B cell (primary cell): Measurements from ENCODE around the gene CACNB4. TPM values are rescaled to one million over a fixed set of nuclear protein-coding genes. Genes with fewer than 3 reads are reported as not detected.

ENCODE experiments used
- ATAC-seq: fragments of 200-7000 bp; cut with Tn5 transposase; one replicate; pipeline ENCODE4 v1.10.0; 2021; ENCODE audit warnings: low read depth, mild to moderate bottlenecking, moderate number of reproducible peaks, moderate library complexity
- CTCF ChIA-PET: fragments of 350-600 bp; sonication (Branson Sonifier 250); formaldehyde crosslinking; loops from one replicate; lab custom pipeline; 2021; ENCODE audit warnings: antibody characterized with exemption, inconsistent platforms; lab: Charles Lee
- POLR2A ChIA-PET: fragments of 350-600 bp; sonication (Branson Sonifier 250); formaldehyde crosslinking; loops from one replicate; lab custom pipeline; 2021; ENCODE audit warnings: antibody characterized with exemption; lab: Charles Lee
- DNase-seq: peaks from one replicate; pipeline ENCODE4 v3.0.0; 2013
- H2AFZ ChIP-seq: 2 replicates; pipeline ENCODE4 v1.6.1; 2012; ENCODE audit warnings: mild to moderate bottlenecking, low read depth, low read length; ENCODE audit not compliant: insufficient read depth, poor library complexity, severe bottlenecking
- H3K27ac ChIP-seq, 2 donors: 1 replicate in 1 of 2; 2 replicates in 1 of 2; pipeline ENCODE4 v1.5.1; 2012 to 2013; ENCODE audit warnings: low read length in 2 of 2, mild to moderate bottlenecking in 2 of 2, moderate library complexity in 1 of 2
- H3K27me3 ChIP-seq, 4 experiments: fragments of 200-600 bp in 1 of 4; sonication (generic) in 1 of 4; replicated peaks in 1 of 4; 1 replicate in 2 of 4; 2 replicates in 2 of 4; pipeline versions ENCODE4 v1.6.1 to v1.7.0; 2013 to 2016; ENCODE audit warnings: low read length in 3 of 4, mild to moderate bottlenecking in 2 of 4, mixed read lengths in 1 of 4, moderate library complexity in 1 of 4; ENCODE audit not compliant: insufficient read depth in 4 of 4, control insufficient read depth in 3 of 4; ENCODE audit errors: control extremely low read depth in 1 of 4
- H3K36me3 ChIP-seq, 2 experiments: replicated peaks in 1 of 2; 1 replicate in 1 of 2; 2 replicates in 1 of 2; pipeline versions ENCODE4 v1.6.1 to v1.7.1; 2013; ENCODE audit warnings: low read length in 1 of 2; ENCODE audit not compliant: insufficient read depth in 2 of 2, control insufficient read depth in 1 of 2; ENCODE audit errors: control extremely low read depth in 1 of 2, extremely low read depth in 1 of 2
- H3K4me1 ChIP-seq, 2 donors: fragments of 200-600 bp in 1 of 2; sonication (generic) in 1 of 2; 1 replicate in 1 of 2; 2 replicates in 1 of 2; pipeline versions ENCODE4 v1.5.1 to v1.6.1; 2013 to 2017; ENCODE audit warnings: low read length in 2 of 2; ENCODE audit not compliant: control insufficient read depth in 2 of 2, insufficient read depth in 2 of 2
- H3K4me2 ChIP-seq: replicated peaks from 2 replicates; pipeline ENCODE3; 2012; ENCODE audit warnings: mild to moderate bottlenecking, low read depth, low read length; ENCODE audit not compliant: poor library complexity, severe bottlenecking
- H3K4me3 ChIP-seq, 5 experiments: fragments of 200-600 bp in 1 of 5; sonication (generic) in 1 of 5; 1 replicate in 3 of 5; 2 replicates in 2 of 5; pipeline versions ENCODE4 v1.5.1 to v1.7.0; 2011 to 2016; ENCODE audit warnings: low read length in 4 of 5, mild to moderate bottlenecking in 4 of 5, low read depth in 2 of 5, control low read depth in 1 of 5, moderate library complexity in 1 of 5; ENCODE audit not compliant: insufficient read depth in 1 of 5; ENCODE audit errors: control extremely low read depth in 1 of 5, extremely low read depth in 1 of 5
- H3K79me2 ChIP-seq: fragments of 200-600 bp; sonication (generic); one replicate; pipeline ENCODE4 v1.6.0; 2016; ENCODE audit warnings: low read length; ENCODE audit not compliant: control insufficient read depth, insufficient read depth
- H3K9ac ChIP-seq: fragments of 200-600 bp; sonication (generic); 2 replicates; pipeline ENCODE4 v1.6.1; 2017; ENCODE audit warnings: mild to moderate bottlenecking, low read length, moderate library complexity
- H3K9me3 ChIP-seq, 3 donors: one replicate each; pipeline versions ENCODE4 v1.6.1 to v1.7.1; 2013; ENCODE audit warnings: low read length in 2 of 3; ENCODE audit not compliant: control insufficient read depth in 2 of 3, insufficient read depth in 1 of 3; ENCODE audit errors: control extremely low read depth in 1 of 3
- H4K20me1 ChIP-seq: 2 replicates; pipeline ENCODE4 v1.6.0; 2012; ENCODE audit warnings: mild to moderate bottlenecking, low read length; ENCODE audit not compliant: insufficient read depth, control insufficient read depth, poor library complexity, severe bottlenecking
- H3K27ac Mint-ChIP-seq: one replicate; pipeline ENCODE4 v1.8.0; 2021; ENCODE audit warnings: mixed read lengths
- H3K27me3 Mint-ChIP-seq: one replicate; pipeline ENCODE4 v1.8.0; 2021; ENCODE audit warnings: mixed read lengths
- H3K4me1 Mint-ChIP-seq: one replicate; pipeline ENCODE4 v1.8.0; 2021; ENCODE audit warnings: mixed read lengths
- H3K4me3 Mint-ChIP-seq: one replicate; pipeline ENCODE4 v1.8.0; 2021; ENCODE audit warnings: mixed read lengths
- H3K9me3 Mint-ChIP-seq: one replicate; pipeline ENCODE4 v1.8.0; 2022; ENCODE audit warnings: mixed read lengths; ENCODE audit not compliant: insufficient read depth
- EZH2 ChIP-seq: IDR thresholded peaks from 2 replicates; pipeline ENCODE4 v1.6.1; 2012; ENCODE audit warnings: borderline replicate concordance, low read depth, mild to moderate bottlenecking, moderate library complexity, low read length; ENCODE audit not compliant: insufficient read depth, poor library complexity, severe bottlenecking
- WGBS: methylation state at CpG from one replicate; pipeline ENCODE4 v1.1.5; 2013; ENCODE audit warnings: missing lambda C conversion rate; ENCODE audit not compliant: insufficient coverage; 5-methylcytosine and 5-hydroxymethylcytosine counted together
- intact Hi-C: fragments of 100-400 bp; cut with micrococcal nuclease; formaldehyde crosslinking; loops from one replicate; pipeline ENCODE4 v1.10.0; 2022
- polyA plus RNA-seq: library from polyadenylated mRNA; depleted of rRNA; stranded (reverse); fragments of >200 nt; gene quantifications from 2 replicates; pipeline ENCODE4 v1.2.3, GENCODE V29; 2012
- total RNA-seq, 2 donors: library from RNA; stranded (reverse); fragments of 120-200 nt in 1 of 2; gene quantifications; 1 replicate in 1 of 2; 2 replicates in 1 of 2; pipeline versions ENCODE4 v1.2.3 to v1.2.4, GENCODE V29; 2013 to 2022
- TF ChIP-seq, protein P1 (sequence below): fragments of 200-600 bp; IDR thresholded peaks from one replicate; pipeline ENCODE4 v1.8.0; 2022; ENCODE audit warnings: antibody characterized with exemption, mild to moderate bottlenecking

Gene CACNB4
- total and polyA plus RNA-seq, 2 donors (not counting 1 experiment from before 2014, with no cell fraction given): 0.12 to 1.4 TPM

DNA sequence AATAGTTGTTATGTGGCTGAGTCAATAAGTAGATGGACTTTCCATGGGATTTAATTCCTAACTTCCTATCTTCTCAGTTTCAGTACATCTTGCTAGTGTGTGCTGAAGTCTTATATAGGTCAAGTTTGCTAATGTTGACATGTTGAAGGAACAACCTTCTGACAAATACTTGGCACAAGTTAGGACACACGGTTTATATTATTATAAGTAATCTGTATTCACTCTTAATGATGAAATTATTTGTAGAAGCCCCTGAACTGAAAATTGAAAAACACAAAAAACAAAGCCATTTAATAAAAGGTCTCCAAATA lies 289.8 kb downstream of the CACNB4 start:
- H3K36me3 ChIP-seq: peaks cover 15 to 49% of the 10 kb centered on the region in 2 experiments
- TF ChIP-seq, protein P1, sequence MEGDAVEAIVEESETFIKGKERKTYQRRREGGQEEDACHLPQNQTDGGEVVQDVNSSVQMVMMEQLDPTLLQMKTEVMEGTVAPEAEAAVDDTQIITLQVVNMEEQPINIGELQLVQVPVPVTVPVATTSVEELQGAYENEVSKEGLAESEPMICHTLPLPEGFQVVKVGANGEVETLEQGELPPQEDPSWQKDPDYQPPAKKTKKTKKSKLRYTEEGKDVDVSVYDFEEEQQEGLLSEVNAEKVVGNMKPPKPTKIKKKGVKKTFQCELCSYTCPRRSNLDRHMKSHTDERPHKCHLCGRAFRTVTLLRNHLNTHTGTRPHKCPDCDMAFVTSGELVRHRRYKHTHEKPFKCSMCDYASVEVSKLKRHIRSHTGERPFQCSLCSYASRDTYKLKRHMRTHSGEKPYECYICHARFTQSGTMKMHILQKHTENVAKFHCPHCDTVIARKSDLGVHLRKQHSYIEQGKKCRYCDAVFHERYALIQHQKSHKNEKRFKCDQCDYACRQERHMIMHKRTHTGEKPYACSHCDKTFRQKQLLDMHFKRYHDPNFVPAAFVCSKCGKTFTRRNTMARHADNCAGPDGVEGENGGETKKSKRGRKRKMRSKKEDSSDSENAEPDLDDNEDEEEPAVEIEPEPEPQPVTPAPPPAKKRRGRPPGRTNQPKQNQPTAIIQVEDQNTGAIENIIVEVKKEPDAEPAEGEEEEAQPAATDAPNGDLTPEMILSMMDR: no peak
- no peak for TF ChIP-seq EZH2
- H3K4me1 Mint-ChIP-seq: peaks cover 7% of the 10 kb centered on the region
- no peaks in the 10 kb centered on the region for H3K9me3 Mint-ChIP-seq
- no CpG with 5 or more reads among the region's 1 CpG for WGBS
- no peak overlapping the region for H3K9ac ChIP-seq
- H2AFZ ChIP-seq: no peak overlapping the region
- no peak overlapping the region for H3K27ac Mint-ChIP-seq
- H3K27me3 ChIP-seq: no peaks in the 10 kb centered on the region
- no peaks in the 10 kb centered on the region for H3K79me2 ChIP-seq
- no peak overlapping the region for H3K4me3 ChIP-seq
- no peak overlapping the region for H3K4me2 ChIP-seq
- DNase-seq (no peak), ATAC-seq (no peak)
- H3K27ac ChIP-seq: peak overlapping the region in 1 of 2 donors; percentile 31
- intact Hi-C loops: loop anchor here (2.0 to 5.0 kb wide), 2 partner anchors 42 to 172 kb away; no protein-coding TSS in a partner anchor
- no peak overlapping the region for H3K4me3 Mint-ChIP-seq
- ChIA-PET POLR2A (no interaction called here), CTCF (interaction anchor here (0.8 to 4.0 kb wide), 4 partner anchors 12 to 217 kb away, joined by 3 to 46 read pairs (median 6); no protein-coding TSS in a partner anchor)
- no peaks in the 10 kb centered on the region for H4K20me1 ChIP-seq
- no peaks in the 10 kb centered on the region for H3K27me3 Mint-ChIP-seq
- peaks cover 1 to 5% (median 4%) of the 10 kb centered on the region in 3 donors for H3K9me3 ChIP-seq
- peaks cover 4 to 11% of the 10 kb centered on the region in 2 donors for H3K4me1 ChIP-seq

DNA sequence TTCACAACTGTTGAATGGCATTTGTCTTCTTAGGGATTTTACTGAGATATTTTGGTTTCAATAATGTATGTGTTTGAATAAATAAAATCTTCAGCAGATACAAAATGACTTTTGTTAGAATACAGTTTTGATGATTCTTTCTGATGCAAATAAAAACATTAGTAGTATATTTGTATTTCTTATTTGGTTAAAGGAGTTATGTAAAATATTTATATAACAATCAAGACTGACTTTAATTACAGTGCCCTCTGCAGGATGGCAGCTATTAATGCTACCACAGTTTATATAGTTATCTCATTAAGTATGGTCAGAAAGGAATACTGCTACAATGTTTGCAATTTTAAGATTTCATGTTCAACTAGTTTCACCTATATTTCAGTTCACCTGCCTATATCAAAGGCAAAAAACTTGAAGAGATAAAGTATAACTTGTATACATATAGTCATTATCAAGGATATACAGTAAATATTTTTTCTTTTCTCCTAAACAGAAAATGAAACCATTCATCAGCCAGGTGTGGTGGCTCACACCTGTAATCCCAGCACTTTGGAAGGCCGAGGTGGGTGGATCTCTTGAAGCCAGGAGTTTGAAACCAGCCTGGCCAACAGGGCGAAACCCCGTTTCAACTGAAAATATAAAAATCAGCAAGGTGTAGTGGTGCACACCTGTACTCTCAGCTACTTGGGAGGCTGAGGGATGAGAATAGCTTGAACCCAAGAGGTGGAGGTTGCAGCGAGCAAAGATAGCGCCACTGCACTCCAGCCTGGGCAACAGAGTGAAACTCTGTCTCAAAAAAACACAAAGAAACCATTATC lies 290.4 kb downstream of the CACNB4 start:
- H3K4me3 ChIP-seq: no peak overlapping the region
- H3K9ac ChIP-seq: no peak overlapping the region
- Mint-ChIP-seq H3K4me3 (no peak overlapping the region), H3K27ac (no peak overlapping the region), H3K4me1 (peaks cover 7% of the 10 kb centered on the region), H3K27me3 (no peaks in the 10 kb centered on the region), H3K9me3 (no peaks in the 10 kb centered on the region)
- H3K79me2 ChIP-seq: no peaks in the 10 kb centered on the region
- DNase-seq: peak; percentile 60
- H3K36me3 ChIP-seq: peaks cover 16 to 44% of the 10 kb centered on the region in 2 experiments
- ATAC-seq: peak; percentile 64
- H3K4me2 ChIP-seq: peak overlapping the region; percentile 2
- no peaks in the 10 kb centered on the region for H4K20me1 ChIP-seq
- no peak overlapping the region for H2AFZ ChIP-seq
- TF ChIP-seq, protein P1: peak; percentile 94
- TF ChIP-seq EZH2: no peak
- peaks cover 1 to 5% (median 4%) of the 10 kb centered on the region in 3 donors for H3K9me3 ChIP-seq
- ChIA-PET POLR2A (interaction anchor here (1.5 kb wide), 1 partner anchor 117 kb away, joined by 3 read pairs; no protein-coding TSS in a partner anchor), CTCF (interaction anchor here (0.8 to 4.0 kb wide), 15 partner anchors 8 to 217 kb away, joined by 3 to 46 read pairs (median 4); no protein-coding TSS in a partner anchor)
- intact Hi-C loops: loop anchor here (1.0 to 5.0 kb wide), 3 partner anchors 42 to 171 kb away; no protein-coding TSS in a partner anchor
- peaks cover 4 to 11% of the 10 kb centered on the region in 2 donors for H3K4me1 ChIP-seq
- H3K27me3 ChIP-seq: no peaks in the 10 kb centered on the region
- H3K27ac ChIP-seq: peak overlapping the region in 1 of 2 donors; percentile 31
- 80% methylated on average over 3 of the region's 5 CpGs for WGBS
